ENCODE measurements around the gene TMEM259.

DNA sequence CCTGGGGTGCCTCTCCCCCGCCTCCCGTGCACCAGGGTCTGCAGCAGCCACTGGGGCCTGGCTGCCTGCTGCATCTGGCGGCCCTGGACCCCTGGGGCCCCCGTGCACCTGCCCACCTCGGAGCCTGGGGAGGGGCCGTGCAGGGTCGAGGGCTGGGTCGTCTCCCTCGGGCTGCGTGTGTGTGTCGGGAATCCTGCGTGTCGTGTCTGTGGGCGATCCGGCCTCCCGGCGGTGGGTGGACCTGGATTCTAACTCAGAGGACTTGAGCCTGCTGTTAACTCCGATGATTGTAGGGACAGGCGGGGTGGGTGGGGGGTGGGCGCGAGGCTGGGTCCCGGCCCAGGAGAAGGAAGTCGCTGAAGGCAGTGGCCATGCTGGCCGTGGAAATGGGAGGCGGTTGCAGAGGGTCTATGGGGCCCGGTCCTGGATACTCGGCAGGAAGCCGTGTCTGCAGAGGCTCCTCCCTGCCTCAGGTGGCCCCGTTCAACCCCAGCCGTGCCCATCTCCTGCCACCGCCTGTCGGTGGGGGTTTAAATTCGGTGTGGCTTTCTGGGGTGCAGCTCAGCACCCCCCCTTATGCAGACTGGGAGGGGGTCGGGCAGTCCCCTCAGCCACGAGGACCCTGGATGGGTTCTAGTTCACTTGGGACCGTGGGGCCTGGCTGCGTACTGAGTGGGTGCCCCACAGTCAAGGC is 46.2 kb downstream of the TMEM259 start:
- no peak for TF ChIP-seq YY1 (IDR thresholded peaks at IDR 0.05; ENCODE audit: low read depth)
- TF ChIP-seq TAF1 (IDR thresholded peaks at IDR 0.05; ENCODE audit: low read depth): no peak
- TF ChIP-seq TEAD4 (IDR thresholded peaks at IDR 0.05): no peak
- TF ChIP-seq REST (IDR thresholded peaks at IDR 0.05; ENCODE audit: low read depth): no peak
- TF ChIP-seq, protein P1, sequence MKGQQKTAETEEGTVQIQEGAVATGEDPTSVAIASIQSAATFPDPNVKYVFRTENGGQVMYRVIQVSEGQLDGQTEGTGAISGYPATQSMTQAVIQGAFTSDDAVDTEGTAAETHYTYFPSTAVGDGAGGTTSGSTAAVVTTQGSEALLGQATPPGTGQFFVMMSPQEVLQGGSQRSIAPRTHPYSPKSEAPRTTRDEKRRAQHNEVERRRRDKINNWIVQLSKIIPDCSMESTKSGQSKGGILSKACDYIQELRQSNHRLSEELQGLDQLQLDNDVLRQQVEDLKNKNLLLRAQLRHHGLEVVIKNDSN (IDR thresholded peaks at IDR 0.05): no peak
- no peak for TF ChIP-seq RAD21 (IDR thresholded peaks at IDR 0.05; ENCODE audit: low read depth)
- TF ChIP-seq EGR1 (IDR thresholded peaks at IDR 0.05): no peak
- TF ChIP-seq, protein P2, sequence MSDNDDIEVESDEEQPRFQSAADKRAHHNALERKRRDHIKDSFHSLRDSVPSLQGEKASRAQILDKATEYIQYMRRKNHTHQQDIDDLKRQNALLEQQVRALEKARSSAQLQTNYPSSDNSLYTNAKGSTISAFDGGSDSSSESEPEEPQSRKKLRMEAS (IDR thresholded peaks at IDR 0.05): no peak
- no peak; the same call in 1 of the 2 replicates for TF ChIP-seq ZBTB7A (IDR thresholded peaks at IDR 0.05; ENCODE audit: low read depth)
- TF ChIP-seq NFIC (IDR thresholded peaks at IDR 0.05): no peak
- no peak for TF ChIP-seq EP300 (IDR thresholded peaks at IDR 0.05; ENCODE audit: borderline replicate concordance)
- no peak for TF ChIP-seq CREB1 (IDR thresholded peaks at IDR 0.05; ENCODE audit: low read depth)

Data from Ishikawa (cell line).